Measurements from ENCODE around the gene ERGIC1. TPM values are rescaled to one million over a fixed set of nuclear protein-coding genes. Genes with fewer than 3 reads are reported as not detected.

The ERGIC1 gene
- total and polyA plus RNA-seq, 4 donors, result 46.2 to 110 (median 88.6) TPM

- no peaks in the 10 kb centered on the region for H3K27me3 ChIP-seq (ENCODE audit: control insufficient read depth, insufficient read depth, low read length)
- 14% methylated on average over 22 of the region's 22 CpGs for WGBS (ENCODE audit: insufficient coverage)
- no peaks in the 10 kb centered on the region for H3K9me3 ChIP-seq (ENCODE audit: control insufficient read depth, insufficient read depth, low read length)
- H3K36me3 ChIP-seq (ENCODE audit: control insufficient read depth, insufficient read depth, low read length), result peaks cover 55% of the 10 kb centered on the region
- H3K27ac ChIP-seq (ENCODE audit: low read depth, low read length), result no peak overlapping the region
- H3K4me1 ChIP-seq (ENCODE audit: control insufficient read depth, insufficient read depth, low read length), result peaks cover 3% of the 10 kb centered on the region
- DNase-seq (ENCODE audit: low read depth in 4 of 6, low spot score in 6 of 6), result peak in 4 of 6 donors; percentile 26 to 82 (median 60)
- no peak overlapping the region for H3K4me3 ChIP-seq (ENCODE audit: low read depth, low read length)
Measured at GRCh38 chr5:172932313-172933017, 98.4 kb downstream of the ERGIC1 start.

GRCh38 chr5:172933238-172933637 lies 99.2 kb downstream of the ERGIC1 start:
- 95% methylated on average over 4 of the region's 4 CpGs for WGBS (ENCODE audit: insufficient coverage)
- H3K27ac ChIP-seq (ENCODE audit: low read depth, low read length), result no peak overlapping the region
- no peak for DNase-seq (ENCODE audit: low read depth in 4 of 6, low spot score in 6 of 6)

GRCh38 chr5:172935096-172935495 lies 101.0 kb downstream of the ERGIC1 start:
- Histone ChIP-seq H3K9me3 (ENCODE audit: control insufficient read depth, insufficient read depth, low read length) (no peaks in the 10 kb centered on the region), H3K27me3 (ENCODE audit: control insufficient read depth, insufficient read depth, low read length) (no peaks in the 10 kb centered on the region), H3K36me3 (ENCODE audit: control insufficient read depth, insufficient read depth, low read length) (peaks cover 67% of the 10 kb centered on the region), H3K4me3 (ENCODE audit: low read depth, low read length) (no peak overlapping the region), H3K27ac (ENCODE audit: low read depth, low read length) (no peak overlapping the region), H3K4me1 (ENCODE audit: control insufficient read depth, insufficient read depth, low read length) (peaks cover 16% of the 10 kb centered on the region)
- WGBS (ENCODE audit: insufficient coverage), result 80% methylated on average over 12 of the region's 14 CpGs
- no peak for DNase-seq (ENCODE audit: low read depth in 4 of 6, low spot score in 6 of 6)

More at GRCh38 chr5:172933238-172933637, 99.2 kb downstream of the ERGIC1 start:
- H3K4me1 ChIP-seq (ENCODE audit: control insufficient read depth, insufficient read depth, low read length), result peaks cover 3% of the 10 kb centered on the region
- no peak overlapping the region for H3K4me3 ChIP-seq (ENCODE audit: low read depth, low read length)
- H3K27me3 ChIP-seq (ENCODE audit: control insufficient read depth, insufficient read depth, low read length), result no peaks in the 10 kb centered on the region
- H3K9me3 ChIP-seq (ENCODE audit: control insufficient read depth, insufficient read depth, low read length), result no peaks in the 10 kb centered on the region
- peaks cover 55% of the 10 kb centered on the region for H3K36me3 ChIP-seq (ENCODE audit: control insufficient read depth, insufficient read depth, low read length)

GRCh38 chr5:172936401-172936800 lies 102.3 kb downstream of the ERGIC1 start:
- Histone ChIP-seq H3K4me1 (ENCODE audit: control insufficient read depth, insufficient read depth, low read length) (peaks cover 16% of the 10 kb centered on the region), H3K36me3 (ENCODE audit: control insufficient read depth, insufficient read depth, low read length) (peaks cover 67% of the 10 kb centered on the region), H3K27ac (ENCODE audit: low read depth, low read length) (no peak overlapping the region), H3K27me3 (ENCODE audit: control insufficient read depth, insufficient read depth, low read length) (no peaks in the 10 kb centered on the region), H3K4me3 (ENCODE audit: low read depth, low read length) (no peak overlapping the region), H3K9me3 (ENCODE audit: control insufficient read depth, insufficient read depth, low read length) (no peaks in the 10 kb centered on the region)
- no peak for DNase-seq (ENCODE audit: low read depth in 4 of 6, low spot score in 6 of 6)
- 100% methylated on average over 5 of the region's 5 CpGs for WGBS (ENCODE audit: insufficient coverage)

GRCh38 chr5:172939071-172939470 lies 105.0 kb downstream of the ERGIC1 start:
- H3K9me3 ChIP-seq (ENCODE audit: control insufficient read depth, insufficient read depth, low read length), result no peaks in the 10 kb centered on the region
- WGBS (ENCODE audit: insufficient coverage), result 78% methylated on average over 10 of the region's 10 CpGs
- H3K4me3 ChIP-seq (ENCODE audit: low read depth, low read length), result no peak overlapping the region
- no peak overlapping the region for H3K27ac ChIP-seq (ENCODE audit: low read depth, low read length)
- H3K27me3 ChIP-seq (ENCODE audit: control insufficient read depth, insufficient read depth, low read length), result no peaks in the 10 kb centered on the region
- H3K4me1 ChIP-seq (ENCODE audit: control insufficient read depth, insufficient read depth, low read length), result peaks cover 13% of the 10 kb centered on the region
- peak in 2 of 6 donors; percentile 16 to 25 for DNase-seq (ENCODE audit: low read depth in 4 of 6, low spot score in 6 of 6)
- peaks cover 72% of the 10 kb centered on the region for H3K36me3 ChIP-seq (ENCODE audit: control insufficient read depth, insufficient read depth, low read length)

- H3K36me3 ChIP-seq (ENCODE audit: control insufficient read depth, insufficient read depth, low read length), result peaks cover 72% of the 10 kb centered on the region
- no peaks in the 10 kb centered on the region for H3K9me3 ChIP-seq (ENCODE audit: control insufficient read depth, insufficient read depth, low read length)
- peaks cover 13% of the 10 kb centered on the region for H3K4me1 ChIP-seq (ENCODE audit: control insufficient read depth, insufficient read depth, low read length)
- peak in 4 of 6 donors; percentile 37 to 89 (median 64) for DNase-seq (ENCODE audit: low read depth in 4 of 6, low spot score in 6 of 6)
- no peaks in the 10 kb centered on the region for H3K27me3 ChIP-seq (ENCODE audit: control insufficient read depth, insufficient read depth, low read length)
- no peak overlapping the region for H3K4me3 ChIP-seq (ENCODE audit: low read depth, low read length)
- WGBS (ENCODE audit: insufficient coverage), result 33% methylated on average over 15 of the region's 16 CpGs
- no peak overlapping the region for H3K27ac ChIP-seq (ENCODE audit: low read depth, low read length)
Measured at GRCh38 chr5:172939611-172940267, 105.7 kb downstream of the ERGIC1 start.

GRCh38 chr5:172940268-172941066 lies 106.4 kb downstream of the ERGIC1 start:
- H3K4me1 ChIP-seq (ENCODE audit: control insufficient read depth, insufficient read depth, low read length), result peaks cover 13% of the 10 kb centered on the region
- no peaks in the 10 kb centered on the region for H3K9me3 ChIP-seq (ENCODE audit: control insufficient read depth, insufficient read depth, low read length)
- H3K27me3 ChIP-seq (ENCODE audit: control insufficient read depth, insufficient read depth, low read length), result no peaks in the 10 kb centered on the region
- WGBS (ENCODE audit: insufficient coverage), result 87% methylated on average over 13 of the region's 15 CpGs
- no peak overlapping the region for H3K27ac ChIP-seq (ENCODE audit: low read depth, low read length)
- DNase-seq (ENCODE audit: low read depth in 4 of 6, low spot score in 6 of 6), result peak in 1 of 6 donors; percentile 34
- H3K4me3 ChIP-seq (ENCODE audit: low read depth, low read length), result no peak overlapping the region
- H3K36me3 ChIP-seq (ENCODE audit: control insufficient read depth, insufficient read depth, low read length), result peaks cover 71% of the 10 kb centered on the region

- Histone ChIP-seq H3K27me3 (ENCODE audit: control insufficient read depth, insufficient read depth, low read length) (no peaks in the 10 kb centered on the region), H3K4me3 (ENCODE audit: low read depth, low read length) (no peak overlapping the region), H3K27ac (ENCODE audit: low read depth, low read length) (no peak overlapping the region), H3K9me3 (ENCODE audit: control insufficient read depth, insufficient read depth, low read length) (no peaks in the 10 kb centered on the region), H3K4me1 (ENCODE audit: control insufficient read depth, insufficient read depth, low read length) (peaks cover 13% of the 10 kb centered on the region), H3K36me3 (ENCODE audit: control insufficient read depth, insufficient read depth, low read length) (peaks cover 73% of the 10 kb centered on the region)
- peak in 2 of 6 donors; percentile 19 to 42 for DNase-seq (ENCODE audit: low read depth in 4 of 6, low spot score in 6 of 6)
- 100% methylated on average over 1 of the region's 4 CpGs for WGBS (ENCODE audit: insufficient coverage)
Measured at GRCh38 chr5:172941067-172941516, 107.0 kb downstream of the ERGIC1 start.

- Histone ChIP-seq H3K36me3 (ENCODE audit: control insufficient read depth, insufficient read depth, low read length) (peaks cover 75% of the 10 kb centered on the region), H3K4me3 (ENCODE audit: low read depth, low read length) (no peak overlapping the region), H3K9me3 (ENCODE audit: control insufficient read depth, insufficient read depth, low read length) (no peaks in the 10 kb centered on the region), H3K27ac (ENCODE audit: low read depth, low read length) (no peak overlapping the region), H3K4me1 (ENCODE audit: control insufficient read depth, insufficient read depth, low read length) (peaks cover 13% of the 10 kb centered on the region), H3K27me3 (ENCODE audit: control insufficient read depth, insufficient read depth, low read length) (no peaks in the 10 kb centered on the region)
- DNase-seq (ENCODE audit: low read depth in 4 of 6, low spot score in 6 of 6), result no peak
- 83% methylated on average over 11 of the region's 11 CpGs for WGBS (ENCODE audit: insufficient coverage)
Measured at GRCh38 chr5:172942556-172942955, 108.5 kb downstream of the ERGIC1 start.
